Iris pigment epithelial cell (primary cell): ENCODE measurements around the gene PLSCR1.

Source experiments
- DNase-seq: peaks from one replicate; pipeline ENCODE4 v3.0.0-alpha.2; 2011; ENCODE audit warnings: low read depth

The PLSCR1 gene

GRCh38 chr3:146473726-146474125 is 70.7 kb downstream of the PLSCR1 start:
- peak; percentile 68 for DNase-seq

- no peak for DNase-seq
These were observed 71.8 kb downstream of the PLSCR1 start for GRCh38 chr3:146472611-146473010.

GRCh38 chr3:146471012-146471411 is 73.4 kb downstream of the PLSCR1 start:
- no peak for DNase-seq

- DNase-seq = no peak
These were observed 73.9 kb downstream of the PLSCR1 start for GRCh38 chr3:146470425-146470990.

GRCh38 chr3:146469150-146470017 is 75.0 kb downstream of the PLSCR1 start, which contains the start of gene PLSCR2:
Gene PLSCR2, minus strand, starts transcription at chr3:146469561. Its CDS starts 9,657 bp downstream, at chr3:146459904.
- DNase-seq = no peak

- DNase-seq = peak; percentile 79
These were observed 75.7 kb downstream of the PLSCR1 start for GRCh38 chr3:146468671-146469149.

- no peak for DNase-seq
These were observed 76.2 kb downstream of the PLSCR1 start for GRCh38 chr3:146468234-146468633.

- DNase-seq = peak; percentile 64
These were observed 77.8 kb downstream of the PLSCR1 start for GRCh38 chr3:146466604-146467003.

- DNase-seq = peak; percentile 50
These were observed 78.5 kb downstream of the PLSCR1 start for GRCh38 chr3:146465693-146466465.
